Neural cell (in vitro differentiated cells): Measurements from ENCODE around the gene MDH2. TPM values are rescaled to one million over a fixed set of nuclear protein-coding genes. Genes with fewer than 3 reads are reported as not detected.
A peak's percentile ranks its signal among the peaks of the same experiment; 100 is the strongest.
"Not testable (repeated sequence)": the region's sequence is repeated elsewhere in the genome, so short reads cannot be mapped to it uniquely, and the experiment has no call there.

Experiments used
- H2AFZ ChIP-seq: fragments of 200-600, 300-800 bp; sonication (generic), shearing (Covaris generic); 2 replicates; pipeline ENCODE4 v1.6.0; 2014; ENCODE audit warnings: low read depth, mild to moderate bottlenecking, antibody characterized with exemption, low read length, moderate library complexity
- H3F3A ChIP-seq: fragments of 200-600 bp; shearing (Covaris generic); 2 replicates; pipeline ENCODE4 v1.6.1; 2016; ENCODE audit warnings: mild to moderate bottlenecking, moderate library complexity, mixed read lengths, antibody characterized with exemption, low read length; ENCODE audit not compliant: insufficient read depth, poor library complexity, severe bottlenecking
- H3K27ac ChIP-seq: fragments of 200-600, 300-800 bp; sonication (generic), shearing (Covaris generic); 2 replicates; pipeline ENCODE4 v1.5.1; 2014; ENCODE audit warnings: mild to moderate bottlenecking, low read length, moderate library complexity
- H3K27me3 ChIP-seq: fragments of 300-800, 200-600 bp; sonication (generic), shearing (Covaris generic); 2 replicates; pipeline ENCODE4 v1.6.0; 2014; ENCODE audit warnings: mild to moderate bottlenecking, low read depth, low read length, moderate library complexity; ENCODE audit not compliant: insufficient read depth
- H3K36me3 ChIP-seq: fragments of 300-800, 200-600 bp; sonication (generic), shearing (Covaris generic); 2 replicates; pipeline ENCODE4 v1.5.1; 2014; ENCODE audit warnings: mild to moderate bottlenecking, antibody characterized with exemption, low read length, moderate library complexity; ENCODE audit not compliant: insufficient read depth
- H3K4me2 ChIP-seq: fragments of 300-800, 200-600 bp; sonication (generic), shearing (Covaris generic); 2 replicates; pipeline ENCODE4 v1.6.0; 2014; ENCODE audit warnings: mild to moderate bottlenecking, low read length
- H3K4me3 ChIP-seq: fragments of 300-800, 200-600 bp; sonication (generic), shearing (Covaris generic); 2 replicates; pipeline ENCODE4 v1.5.1; 2014; ENCODE audit warnings: mild to moderate bottlenecking, low read length, moderate library complexity
- H3K79me2 ChIP-seq: fragments of 200-600 bp; shearing (Covaris generic); replicated peaks from 2 replicates; pipeline ENCODE4 v1.6.0; 2014; ENCODE audit warnings: mild to moderate bottlenecking, low read length, moderate library complexity; ENCODE audit not compliant: insufficient read depth
- H3K9ac ChIP-seq: fragments of 300-800, 200-600 bp; sonication (generic), shearing (Covaris generic); 2 replicates; pipeline ENCODE4 v1.6.1; 2016; ENCODE audit warnings: mild to moderate bottlenecking, low read length, mixed read lengths
- H3K9me2 ChIP-seq: fragments of 200-600 bp; shearing (Covaris generic); 2 replicates; pipeline ENCODE4 v1.6.1; 2016; ENCODE audit warnings: mild to moderate bottlenecking, low read length, mixed read lengths; ENCODE audit not compliant: insufficient read depth
- H3K9me3 ChIP-seq: fragments of 200-600, 300-800 bp; sonication (generic), shearing (Covaris generic); 2 replicates; pipeline ENCODE4 v1.6.1; 2016; ENCODE audit warnings: mild to moderate bottlenecking, mixed run types, low read length, moderate library complexity, mixed read lengths
- H4K20me1 ChIP-seq: fragments of 200-600 bp; shearing (Covaris generic); 2 replicates; pipeline ENCODE4 v1.6.1; 2016; ENCODE audit warnings: mild to moderate bottlenecking, mixed run types; ENCODE audit not compliant: insufficient read depth
- EP300 ChIP-seq: fragments of 450-650 bp; conservative IDR thresholded peaks from 2 replicates; pipeline ENCODE4 v1.6.1; 2014; ENCODE audit warnings: antibody characterized with exemption, mild to moderate bottlenecking, moderate library complexity; ENCODE audit not compliant: poor library complexity, severe bottlenecking
- EZH2 ChIP-seq: fragments of 200-600, 300-800 bp; shearing (Covaris generic), sonication (generic); IDR thresholded peaks from 2 replicates; pipeline ENCODE4 v1.6.1; 2014; ENCODE audit warnings: antibody characterized with exemption, low read length, borderline replicate concordance, mild to moderate bottlenecking; ENCODE audit not compliant: insufficient read depth, poor library complexity, severe bottlenecking
- MXI1 ChIP-seq: fragments of 450-650 bp; conservative IDR thresholded peaks from 2 replicates; pipeline ENCODE4 v1.6.1; 2014; ENCODE audit warnings: antibody characterized with exemption, mild to moderate bottlenecking; ENCODE audit not compliant: poor library complexity, severe bottlenecking
- POLR2AphosphoS5 ChIP-seq: IDR thresholded peaks from 2 replicates; pipeline ENCODE4 v1.6.1; 2012
- RAD21 ChIP-seq: fragments of 450-650 bp; conservative IDR thresholded peaks from 2 replicates; pipeline ENCODE4 v1.6.1; 2014; ENCODE audit warnings: antibody characterized with exemption, mild to moderate bottlenecking, moderate library complexity
- SMC3 ChIP-seq: fragments of 450-650 bp; conservative IDR thresholded peaks from 2 replicates; pipeline ENCODE4 v1.6.1; 2014; ENCODE audit warnings: antibody characterized with exemption, mild to moderate bottlenecking, moderate library complexity; ENCODE audit not compliant: poor library complexity
- TAF1 ChIP-seq: IDR thresholded peaks from 2 replicates; pipeline ENCODE4 v1.6.1; 2012; ENCODE audit warnings: low read depth
- polyA plus RNA-seq: library from polyadenylated mRNA; depleted of rRNA; stranded (reverse); fragments of >200 nt; gene quantifications from 2 replicates; pipeline ENCODE4 v1.2.3, GENCODE V29; 2014
- TF ChIP-seq, protein P1 (sequence below): fragments of 450-650 bp; IDR thresholded peaks from 2 replicates; pipeline ENCODE4 v1.5.1; 2014; ENCODE audit warnings: antibody characterized with exemption, mild to moderate bottlenecking, moderate library complexity; ENCODE audit not compliant: poor library complexity, severe bottlenecking
- TF ChIP-seq, protein P2 (sequence below): IDR thresholded peaks from 2 replicates; pipeline ENCODE4 v1.6.1; 2012; ENCODE audit warnings: borderline replicate concordance

Gene MDH2
- polyA plus RNA-seq, 1 donor from 2014 or later = 60.5 TPM

DNA sequence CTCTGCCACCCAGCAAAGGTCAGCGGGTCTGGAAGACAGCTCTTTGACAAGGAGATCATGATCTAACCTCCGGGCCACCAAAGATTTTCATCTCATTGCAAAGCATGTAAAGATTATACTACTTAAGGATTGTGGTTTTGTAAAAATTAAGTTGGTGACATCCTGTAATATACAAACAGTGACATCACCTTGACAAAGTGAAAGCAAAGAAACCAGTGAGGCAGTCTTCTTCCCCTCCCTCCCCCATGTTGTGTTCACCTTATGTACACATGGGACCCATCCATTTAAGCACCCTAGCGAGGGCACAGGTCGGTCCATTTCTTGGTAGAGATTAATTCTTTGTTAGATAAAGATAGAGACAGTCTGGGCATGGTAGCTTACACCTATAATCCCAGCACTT is 3.9 kb downstream of the MDH2 start:
- H3K4me2 ChIP-seq = no peak overlapping the region
- H3K79me2 ChIP-seq = peaks cover 37% of the 10 kb centered on the region
- no peak overlapping the region for H2AFZ ChIP-seq
- no peak overlapping the region for H3K4me3 ChIP-seq
- H3K36me3 ChIP-seq = no peaks in the 10 kb centered on the region
- no peak overlapping the region for H3K27ac ChIP-seq
- no peaks in the 10 kb centered on the region for H3K9me2 ChIP-seq
- no peak overlapping the region for H3K9ac ChIP-seq
- H3K9me3 ChIP-seq = no peaks in the 10 kb centered on the region
- no peaks in the 10 kb centered on the region for H4K20me1 ChIP-seq
- no peaks in the 10 kb centered on the region for H3F3A ChIP-seq
- H3K27me3 ChIP-seq = no peaks in the 10 kb centered on the region
- TF ChIP-seq, protein P1, sequence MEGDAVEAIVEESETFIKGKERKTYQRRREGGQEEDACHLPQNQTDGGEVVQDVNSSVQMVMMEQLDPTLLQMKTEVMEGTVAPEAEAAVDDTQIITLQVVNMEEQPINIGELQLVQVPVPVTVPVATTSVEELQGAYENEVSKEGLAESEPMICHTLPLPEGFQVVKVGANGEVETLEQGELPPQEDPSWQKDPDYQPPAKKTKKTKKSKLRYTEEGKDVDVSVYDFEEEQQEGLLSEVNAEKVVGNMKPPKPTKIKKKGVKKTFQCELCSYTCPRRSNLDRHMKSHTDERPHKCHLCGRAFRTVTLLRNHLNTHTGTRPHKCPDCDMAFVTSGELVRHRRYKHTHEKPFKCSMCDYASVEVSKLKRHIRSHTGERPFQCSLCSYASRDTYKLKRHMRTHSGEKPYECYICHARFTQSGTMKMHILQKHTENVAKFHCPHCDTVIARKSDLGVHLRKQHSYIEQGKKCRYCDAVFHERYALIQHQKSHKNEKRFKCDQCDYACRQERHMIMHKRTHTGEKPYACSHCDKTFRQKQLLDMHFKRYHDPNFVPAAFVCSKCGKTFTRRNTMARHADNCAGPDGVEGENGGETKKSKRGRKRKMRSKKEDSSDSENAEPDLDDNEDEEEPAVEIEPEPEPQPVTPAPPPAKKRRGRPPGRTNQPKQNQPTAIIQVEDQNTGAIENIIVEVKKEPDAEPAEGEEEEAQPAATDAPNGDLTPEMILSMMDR = no peak
- TF ChIP-seq EZH2 (no peak), EP300 (no peak)

DNA sequence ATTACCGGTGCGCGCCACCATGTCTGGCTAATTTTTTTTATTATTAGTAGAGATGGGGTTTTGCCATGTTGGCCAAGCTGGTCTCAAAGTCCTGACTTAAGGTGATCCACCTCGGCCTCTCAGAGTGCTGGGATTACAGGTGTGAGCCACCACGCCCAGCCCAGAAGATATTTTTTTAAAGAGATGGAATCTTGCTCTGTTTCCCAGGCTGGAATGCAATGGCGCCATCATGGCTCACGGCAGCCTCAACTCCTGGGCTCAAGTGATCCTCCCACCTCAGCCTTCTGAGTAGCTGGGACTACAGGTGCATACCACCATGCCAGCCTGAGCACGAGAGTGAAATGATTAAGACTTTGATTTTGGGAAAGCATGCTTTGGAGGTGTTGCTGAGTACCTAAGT is 4.8 kb downstream of the MDH2 start:
- H3K4me2 ChIP-seq, H3K4me3 ChIP-seq, H2AFZ ChIP-seq, H3K9me2 ChIP-seq, H4K20me1 ChIP-seq, H3K9ac ChIP-seq, H3F3A ChIP-seq, H3K27me3 ChIP-seq, H3K36me3 ChIP-seq, H3K9me3 ChIP-seq: not testable (repeated sequence)
- peak overlapping the region; percentile 77 for H3K27ac ChIP-seq
- H3K79me2 ChIP-seq = peaks cover 29% of the 10 kb centered on the region

DNA sequence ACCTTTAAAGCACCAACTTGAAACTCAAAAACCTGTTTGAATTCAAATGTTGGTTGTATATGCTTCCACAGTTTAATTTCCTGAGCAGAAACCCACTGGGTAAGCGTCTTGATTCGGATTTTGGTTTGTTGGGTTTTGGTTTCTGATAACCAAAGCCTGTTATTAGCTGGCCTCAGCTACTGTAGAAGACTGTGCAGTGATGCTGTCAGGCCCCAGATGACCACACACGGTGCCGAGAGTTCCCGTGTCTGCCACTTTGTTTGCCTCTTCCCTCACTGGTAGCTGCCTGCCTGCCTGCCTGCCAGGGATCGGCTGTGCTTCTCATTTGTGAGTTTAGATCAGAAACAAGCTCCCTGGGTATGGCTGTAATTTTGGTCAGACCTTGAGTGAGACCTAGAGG is 5.6 kb downstream of the MDH2 start:
- no peaks in the 10 kb centered on the region for H3K9me2 ChIP-seq
- no peak overlapping the region for H3K4me2 ChIP-seq
- H3K4me3 ChIP-seq = peak overlapping the region; percentile 50
- peaks cover 22% of the 10 kb centered on the region for H3K79me2 ChIP-seq
- no peaks in the 10 kb centered on the region for H4K20me1 ChIP-seq
- H3K36me3 ChIP-seq = no peaks in the 10 kb centered on the region
- TF ChIP-seq RAD21 (no peak), TAF1 (no peak), EZH2 (no peak), POLR2AphosphoS5 (no peak), SMC3 (no peak), MXI1 (no peak), EP300 (no peak)
- TF ChIP-seq, protein P2, sequence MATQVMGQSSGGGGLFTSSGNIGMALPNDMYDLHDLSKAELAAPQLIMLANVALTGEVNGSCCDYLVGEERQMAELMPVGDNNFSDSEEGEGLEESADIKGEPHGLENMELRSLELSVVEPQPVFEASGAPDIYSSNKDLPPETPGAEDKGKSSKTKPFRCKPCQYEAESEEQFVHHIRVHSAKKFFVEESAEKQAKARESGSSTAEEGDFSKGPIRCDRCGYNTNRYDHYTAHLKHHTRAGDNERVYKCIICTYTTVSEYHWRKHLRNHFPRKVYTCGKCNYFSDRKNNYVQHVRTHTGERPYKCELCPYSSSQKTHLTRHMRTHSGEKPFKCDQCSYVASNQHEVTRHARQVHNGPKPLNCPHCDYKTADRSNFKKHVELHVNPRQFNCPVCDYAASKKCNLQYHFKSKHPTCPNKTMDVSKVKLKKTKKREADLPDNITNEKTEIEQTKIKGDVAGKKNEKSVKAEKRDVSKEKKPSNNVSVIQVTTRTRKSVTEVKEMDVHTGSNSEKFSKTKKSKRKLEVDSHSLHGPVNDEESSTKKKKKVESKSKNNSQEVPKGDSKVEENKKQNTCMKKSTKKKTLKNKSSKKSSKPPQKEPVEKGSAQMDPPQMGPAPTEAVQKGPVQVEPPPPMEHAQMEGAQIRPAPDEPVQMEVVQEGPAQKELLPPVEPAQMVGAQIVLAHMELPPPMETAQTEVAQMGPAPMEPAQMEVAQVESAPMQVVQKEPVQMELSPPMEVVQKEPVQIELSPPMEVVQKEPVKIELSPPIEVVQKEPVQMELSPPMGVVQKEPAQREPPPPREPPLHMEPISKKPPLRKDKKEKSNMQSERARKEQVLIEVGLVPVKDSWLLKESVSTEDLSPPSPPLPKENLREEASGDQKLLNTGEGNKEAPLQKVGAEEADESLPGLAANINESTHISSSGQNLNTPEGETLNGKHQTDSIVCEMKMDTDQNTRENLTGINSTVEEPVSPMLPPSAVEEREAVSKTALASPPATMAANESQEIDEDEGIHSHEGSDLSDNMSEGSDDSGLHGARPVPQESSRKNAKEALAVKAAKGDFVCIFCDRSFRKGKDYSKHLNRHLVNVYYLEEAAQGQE = no peak
- TF ChIP-seq, protein P1 = no peak
- H2AFZ ChIP-seq = no peak overlapping the region
- peak overlapping the region; percentile 77 for H3K27ac ChIP-seq
- H3F3A ChIP-seq = no peaks in the 10 kb centered on the region
- H3K9me3 ChIP-seq = no peaks in the 10 kb centered on the region
- no peaks in the 10 kb centered on the region for H3K27me3 ChIP-seq
- H3K9ac ChIP-seq = peak overlapping the region; percentile 39
